Measurements from ENCODE around the gene CCDC40. TPM values are rescaled to one million over a fixed set of nuclear protein-coding genes. Genes with fewer than 3 reads are reported as not detected.

The CCDC40 gene
- total and polyA plus RNA-seq, 2 of the 13 experiments (the other 11 are each of a cell fraction or from before 2014, with no cell fraction given), result 4.1 to 5.5 TPM

- TF ChIP-seq ZNF770 (CRISPR knock-in tag; IDR thresholded peaks at IDR 0.05), result peak; percentile 35; the same call in 1 of the 2 replicates
- TF ChIP-seq HINFP (CRISPR knock-in tag; IDR thresholded peaks at IDR 0.05; ENCODE audit: low read depth), result peak; percentile 48; the same call in 1 of the 2 replicates
- TF ChIP-seq ZFP37 (CRISPR knock-in tag; IDR thresholded peaks at IDR 0.05; ENCODE audit: borderline replicate concordance), result 0 out of 2 replicates have a peak, but pooled peaks have one; percentile 35
- TF ChIP-seq NFYC (CRISPR knock-in tag; IDR thresholded peaks at IDR 0.05), result no peak
- TF ChIP-seq STAT5B (CRISPR knock-in tag; IDR thresholded peaks at IDR 0.05), result 0 out of 2 replicates have a peak, but pooled peaks have one; percentile 60
- TF ChIP-seq ZNF263 (CRISPR knock-in tag; IDR thresholded peaks at IDR 0.05), result peak; percentile 27; the same call in 1 of the 2 replicates
- TF ChIP-seq ZKSCAN1 (IDR thresholded peaks at IDR 0.05; ENCODE audit: low read length), result peak; percentile 46; the same call in 1 of the 2 replicates
- no peak for TF ChIP-seq LCORL (IDR thresholded peaks at IDR 0.05)
- 0 out of 2 replicates have a peak, but pooled peaks have one; percentile 31 for TF ChIP-seq LCORL (CRISPR knock-in tag; IDR thresholded peaks at IDR 0.05)
- TF ChIP-seq SALL2 (CRISPR knock-in tag; IDR thresholded peaks at IDR 0.05), result 0 out of 2 replicates have a peak, but pooled peaks have one; percentile 32
- 0 out of 2 replicates have a peak, but pooled peaks have one; percentile 12 for TF ChIP-seq ZNF143 (CRISPR knock-in tag; IDR thresholded peaks at IDR 0.05)
- TF ChIP-seq ATF7 (IDR thresholded peaks at IDR 0.05), result no peak
- peak; percentile 67; the same call in 1 of the 2 replicates for TF ChIP-seq ATF7 (CRISPR knock-in tag; IDR thresholded peaks at IDR 0.05)
- TF ChIP-seq EP300 (IDR thresholded peaks at IDR 0.05; ENCODE audit: low read depth in 2 of 2, low read length in 2 of 2), result 0 out of 4 replicates have a peak, but pooled peaks of 1 of the 2 experiments have one; percentile 23
- TF ChIP-seq EP300 (CRISPR knock-in tag; IDR thresholded peaks at IDR 0.05; ENCODE audit: borderline replicate concordance), result no peak
- TF ChIP-seq YEATS2 (CRISPR knock-in tag; IDR thresholded peaks at IDR 0.05; ENCODE audit: borderline replicate concordance), result peak; percentile 30
- peak; percentile 85 for TF ChIP-seq ONECUT2 (CRISPR knock-in tag; IDR thresholded peaks at IDR 0.05)
- peak; percentile 38; the same call in 1 of the 2 replicates for TF ChIP-seq ZNF331 (CRISPR knock-in tag; IDR thresholded peaks at IDR 0.05)
- no peak for TF ChIP-seq ZNF773 (CRISPR knock-in tag; IDR thresholded peaks at IDR 0.05; ENCODE audit: borderline replicate concordance)
- TF ChIP-seq ZFX (CRISPR knock-in tag; IDR thresholded peaks at IDR 0.05; ENCODE audit: low read depth), result peak; percentile 73
- 0 out of 2 replicates have a peak, but pooled peaks have one; percentile 23 for TF ChIP-seq GLI4 (CRISPR knock-in tag; IDR thresholded peaks at IDR 0.05; ENCODE audit: borderline replicate concordance)
- TF ChIP-seq ZNF17 (CRISPR knock-in tag; IDR thresholded peaks at IDR 0.05), result no peak
- 0 out of 2 replicates have a peak, but pooled peaks have one; percentile 13 for TF ChIP-seq ZMYM3 (CRISPR knock-in tag; IDR thresholded peaks at IDR 0.05)
- TF ChIP-seq ZFP90 (CRISPR knock-in tag; IDR thresholded peaks at IDR 0.05; ENCODE audit: borderline replicate concordance), result 0 out of 2 replicates have a peak, but pooled peaks have one; percentile 62
- no peak for TF ChIP-seq NBN (conservative IDR thresholded peaks at IDR 0.05)
- 0 out of 2 replicates have a peak, but pooled peaks have one; percentile 19 for TF ChIP-seq PHF21A (CRISPR knock-in tag; IDR thresholded peaks at IDR 0.05)
Measured at GRCh38 chr17:80124351-80124981, 88.0 kb downstream of the CCDC40 start (continued).
